HG03175 (cell line): ENCODE measurements around the gene TJP3.
"Not testable (repeated sequence)": the region's sequence is repeated elsewhere in the genome, so short reads cannot be mapped to it uniquely, and the experiment has no call there.

ENCODE experiments used
- ATAC-seq: cut with Tn5 transposase; IDR thresholded peaks from one replicate; pipeline ENCODE4 v1.9.1; 2021; ENCODE audit warnings: mild to moderate bottlenecking, moderate library complexity; ENCODE audit not compliant: unreplicated experiment

Gene TJP3, protein sequence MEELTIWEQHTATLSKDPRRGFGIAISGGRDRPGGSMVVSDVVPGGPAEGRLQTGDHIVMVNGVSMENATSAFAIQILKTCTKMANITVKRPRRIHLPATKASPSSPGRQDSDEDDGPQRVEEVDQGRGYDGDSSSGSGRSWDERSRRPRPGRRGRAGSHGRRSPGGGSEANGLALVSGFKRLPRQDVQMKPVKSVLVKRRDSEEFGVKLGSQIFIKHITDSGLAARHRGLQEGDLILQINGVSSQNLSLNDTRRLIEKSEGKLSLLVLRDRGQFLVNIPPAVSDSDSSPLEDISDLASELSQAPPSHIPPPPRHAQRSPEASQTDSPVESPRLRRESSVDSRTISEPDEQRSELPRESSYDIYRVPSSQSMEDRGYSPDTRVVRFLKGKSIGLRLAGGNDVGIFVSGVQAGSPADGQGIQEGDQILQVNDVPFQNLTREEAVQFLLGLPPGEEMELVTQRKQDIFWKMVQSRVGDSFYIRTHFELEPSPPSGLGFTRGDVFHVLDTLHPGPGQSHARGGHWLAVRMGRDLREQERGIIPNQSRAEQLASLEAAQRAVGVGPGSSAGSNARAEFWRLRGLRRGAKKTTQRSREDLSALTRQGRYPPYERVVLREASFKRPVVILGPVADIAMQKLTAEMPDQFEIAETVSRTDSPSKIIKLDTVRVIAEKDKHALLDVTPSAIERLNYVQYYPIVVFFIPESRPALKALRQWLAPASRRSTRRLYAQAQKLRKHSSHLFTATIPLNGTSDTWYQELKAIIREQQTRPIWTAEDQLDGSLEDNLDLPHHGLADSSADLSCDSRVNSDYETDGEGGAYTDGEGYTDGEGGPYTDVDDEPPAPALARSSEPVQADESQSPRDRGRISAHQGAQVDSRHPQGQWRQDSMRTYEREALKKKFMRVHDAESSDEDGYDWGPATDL

DNA sequence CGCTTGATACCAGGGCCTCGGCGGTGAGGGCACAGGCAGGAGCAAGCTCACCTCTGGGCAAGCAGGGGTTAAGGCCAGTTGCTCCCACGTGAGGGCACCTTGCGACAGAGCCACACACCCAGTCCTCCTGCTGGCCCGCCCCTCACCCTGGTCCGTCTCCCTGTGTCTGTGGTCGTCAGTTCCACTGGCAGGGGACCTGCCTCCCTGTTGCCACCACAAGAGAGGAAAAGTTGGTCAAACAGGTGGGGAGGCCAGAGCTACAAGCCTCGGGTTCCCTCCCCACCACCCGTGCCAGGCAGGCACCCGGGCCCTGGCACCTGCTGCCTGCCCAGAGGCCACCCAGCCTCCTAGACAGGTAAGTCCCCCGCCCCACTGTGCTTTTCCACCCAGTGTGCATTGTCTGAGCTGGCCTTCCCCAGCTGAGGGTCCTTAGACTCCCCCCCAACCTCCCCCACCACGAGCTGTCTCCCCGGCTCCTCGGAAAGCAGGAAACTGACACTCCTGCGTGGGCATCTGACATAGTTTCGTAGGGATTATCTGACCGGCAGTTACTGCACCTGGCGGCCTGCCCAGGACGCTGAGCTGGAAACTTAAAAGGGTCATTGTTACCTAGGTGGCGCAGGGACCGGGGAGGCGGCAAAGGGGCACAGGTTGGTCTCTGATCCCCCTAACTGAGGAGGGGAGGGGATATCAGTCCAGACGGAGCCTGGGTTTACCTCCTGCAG, at the start of gene TJP3:
Gene TJP3 (plus strand): TSS at position 178 of the 725 bp plus-strand sequence. CDS start 20,049 bp downstream, outside the sequence.
- no peak for ATAC-seq

DNA sequence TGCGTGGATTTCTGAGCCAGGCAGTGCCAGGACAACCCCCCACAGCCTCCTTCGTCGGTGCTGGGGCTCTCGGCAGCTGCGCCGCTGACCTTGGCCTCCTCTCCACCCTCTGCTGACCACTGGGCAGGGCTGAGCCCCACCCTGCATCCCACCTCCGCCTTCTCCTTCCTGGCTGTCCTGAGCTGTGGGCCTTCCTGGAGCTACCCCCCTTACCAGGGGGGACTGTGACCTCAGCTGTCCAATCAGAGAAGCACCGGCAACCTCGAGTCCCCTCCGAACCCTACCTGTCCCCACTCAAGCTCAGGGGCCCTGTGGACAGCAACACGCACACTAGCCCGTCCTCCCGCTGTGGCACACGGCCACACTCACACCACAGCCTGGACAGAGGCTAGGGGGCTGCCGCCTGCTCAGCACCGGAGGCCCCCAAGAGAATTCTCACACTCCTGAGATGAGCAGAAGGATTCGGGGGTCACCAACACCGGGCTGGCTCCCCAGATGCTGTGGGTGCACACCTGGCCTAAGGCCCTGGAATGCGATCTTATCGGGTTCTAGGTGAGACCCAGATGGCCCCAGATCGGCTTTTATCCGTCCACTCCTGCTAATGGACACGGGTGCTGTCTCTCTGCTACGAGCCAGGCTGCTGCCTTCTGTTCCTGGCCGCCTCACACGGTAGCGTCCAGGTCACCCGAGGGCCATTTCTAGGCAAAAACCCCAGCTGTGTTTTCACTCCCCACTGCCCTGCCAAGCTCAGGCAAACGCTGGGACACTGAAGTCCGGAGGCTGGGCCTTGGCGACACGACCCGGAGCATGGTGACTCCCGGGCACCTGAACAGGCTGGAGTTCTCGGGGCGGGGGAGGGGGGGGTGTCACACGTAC, 49.1 kb upstream of the TJP3 start:
- no peak for ATAC-seq

DNA sequence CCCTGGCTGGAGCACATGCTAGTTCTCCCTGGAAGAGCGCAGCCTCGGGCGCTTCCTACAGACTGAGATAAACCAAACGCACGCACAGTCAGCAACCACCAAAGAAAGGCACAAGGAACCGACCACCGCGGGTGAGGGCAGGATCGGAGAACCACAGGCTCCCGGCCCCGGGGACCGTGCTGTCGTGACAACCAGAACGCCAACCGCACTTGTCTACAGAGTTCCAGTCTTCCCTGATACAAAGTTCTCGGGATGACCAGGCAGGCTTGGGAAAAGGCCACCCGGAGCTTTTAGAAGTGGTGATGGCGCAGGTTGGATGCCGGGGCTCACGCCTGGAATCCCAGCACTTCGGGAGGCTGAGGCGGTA, 48.5 kb upstream of the TJP3 start:
- ATAC-seq: no peak

DNA sequence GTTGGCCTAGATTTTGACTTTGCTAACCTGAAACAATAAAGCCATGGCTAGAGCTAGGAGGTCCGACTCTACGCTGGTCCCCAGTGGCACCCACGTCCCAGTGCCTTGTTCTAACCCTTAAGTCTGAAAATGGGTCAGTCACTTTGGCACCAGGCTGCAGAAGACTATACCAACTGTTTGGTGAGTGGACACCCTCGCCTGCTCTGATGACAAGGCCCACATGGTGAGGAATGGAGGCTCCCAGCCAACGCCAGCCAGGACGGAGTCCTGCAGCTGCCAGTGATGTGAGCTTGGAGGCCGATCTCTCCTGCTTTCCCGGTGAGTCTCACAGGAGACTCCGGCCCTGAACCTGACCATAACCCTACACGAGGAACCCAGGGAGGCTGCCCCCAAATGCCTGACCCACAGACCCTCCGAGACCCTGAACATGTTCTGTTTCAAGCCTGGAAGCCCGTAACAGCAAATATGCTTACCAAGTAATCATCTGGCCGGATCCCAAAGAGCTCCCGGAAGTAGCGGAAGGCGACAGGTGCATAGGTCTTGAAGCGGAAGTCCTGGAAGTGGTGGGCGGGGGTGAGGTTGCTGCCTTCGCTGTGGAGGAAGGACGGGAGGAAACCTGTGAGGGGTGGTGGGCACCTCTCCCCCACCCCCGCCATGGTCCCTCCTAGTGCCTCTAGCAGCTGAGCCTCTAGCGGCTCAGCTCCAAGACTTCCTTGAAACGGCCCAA, 47.5 kb upstream of the TJP3 start:
- ATAC-seq: no peak

DNA sequence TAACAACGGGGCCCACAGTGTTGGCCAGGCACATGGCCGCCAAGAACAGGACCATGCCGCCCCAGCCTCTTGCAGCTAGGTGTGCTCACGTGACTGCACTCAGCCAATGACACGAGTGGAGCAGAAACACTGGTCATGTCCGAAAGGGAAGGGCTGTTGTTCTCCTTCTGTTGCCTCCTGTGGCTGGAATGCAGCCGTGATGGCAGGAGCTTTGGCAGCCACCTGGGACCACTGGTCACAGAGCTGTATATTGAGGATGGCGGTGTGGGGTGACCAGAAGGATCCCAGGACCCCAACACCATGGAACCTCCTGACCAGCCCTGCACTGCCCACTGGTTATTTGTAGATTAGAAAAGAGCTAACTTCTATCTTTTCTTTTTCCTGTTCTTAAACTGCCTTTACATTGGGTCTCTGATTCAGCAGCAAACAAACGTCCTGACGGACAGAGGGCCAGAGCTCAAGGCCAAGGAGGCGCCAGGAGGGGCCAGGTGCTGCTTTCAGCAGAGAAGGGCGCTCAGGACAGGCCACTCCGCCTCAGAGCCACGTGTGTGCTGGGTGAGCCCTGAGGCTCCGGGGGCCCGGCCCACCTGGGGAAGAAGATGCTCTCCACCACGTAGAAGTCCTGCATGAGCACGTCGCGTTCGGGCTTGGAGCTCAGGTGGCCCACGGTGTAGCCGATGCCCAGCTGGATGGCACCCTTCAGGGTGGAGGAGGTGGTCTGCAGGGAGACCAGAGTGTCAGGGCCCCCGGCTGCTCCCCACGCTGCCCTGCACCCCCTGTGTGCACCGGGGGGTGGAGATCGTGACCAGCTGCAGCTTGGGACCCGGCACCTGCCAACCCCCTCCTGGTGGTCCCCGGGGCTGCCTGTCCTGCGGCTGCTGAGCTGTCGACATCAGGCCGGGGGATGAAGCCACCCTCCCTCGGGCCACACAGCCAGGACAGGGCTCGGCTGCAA, 46.6 kb upstream of the TJP3 start:
- ATAC-seq: no peak

DNA sequence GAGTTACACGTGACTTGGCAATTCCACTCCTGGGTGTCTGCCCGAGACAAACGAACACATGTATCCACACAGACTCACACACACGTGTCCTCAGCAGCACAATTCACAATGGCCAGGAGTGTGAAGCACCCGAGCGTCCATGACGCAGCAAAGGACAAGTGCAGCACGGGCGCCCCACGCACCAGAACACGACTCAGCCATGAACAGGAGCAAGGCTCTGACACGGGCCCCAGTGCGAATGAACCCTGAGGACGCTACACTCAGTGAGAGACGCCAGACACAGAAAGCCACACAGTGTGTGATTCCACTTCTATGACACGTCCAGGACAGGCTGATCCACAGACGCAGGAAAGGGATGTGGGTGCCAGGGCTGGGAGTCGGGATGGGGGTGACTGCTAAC, 44.3 kb upstream of the TJP3 start:
- ATAC-seq: no peak

DNA sequence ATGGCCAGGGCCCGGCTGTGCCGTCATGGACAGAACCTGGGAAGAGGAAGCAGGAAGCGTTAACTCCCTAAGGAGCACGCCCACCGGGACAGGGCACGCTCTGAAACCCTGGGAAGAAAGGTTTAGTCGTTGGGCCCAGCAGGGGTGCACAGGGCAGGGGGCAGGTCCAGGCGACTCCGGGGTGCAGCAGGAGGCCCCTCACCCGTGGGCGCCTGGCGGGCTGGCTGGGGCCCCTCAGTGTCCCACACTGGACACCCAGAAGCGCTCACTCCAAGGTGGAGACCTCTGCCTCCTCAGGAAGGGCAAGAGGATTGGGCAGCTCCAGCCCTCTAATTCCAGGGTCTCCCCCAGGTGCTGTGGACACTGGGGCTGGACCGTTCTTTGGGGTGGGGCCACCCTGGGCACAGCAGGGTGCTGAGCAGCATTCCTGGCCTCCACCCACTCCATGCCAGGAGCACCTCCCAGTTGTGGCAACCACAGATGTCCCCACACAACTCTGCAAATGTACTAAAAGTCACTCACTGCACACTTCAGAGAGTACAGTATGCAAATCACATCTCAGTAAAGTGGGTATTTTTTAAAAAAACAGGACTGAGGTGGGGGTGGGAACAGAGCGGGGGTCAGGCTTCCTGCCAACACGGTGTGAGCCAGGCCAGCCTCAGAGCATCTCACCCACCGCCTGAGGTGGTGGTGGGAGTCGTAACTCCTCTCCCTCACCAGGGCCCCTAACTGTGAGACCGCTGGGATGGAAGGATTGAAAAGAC, 43.1 kb upstream of the TJP3 start:
- ATAC-seq: no peak

DNA sequence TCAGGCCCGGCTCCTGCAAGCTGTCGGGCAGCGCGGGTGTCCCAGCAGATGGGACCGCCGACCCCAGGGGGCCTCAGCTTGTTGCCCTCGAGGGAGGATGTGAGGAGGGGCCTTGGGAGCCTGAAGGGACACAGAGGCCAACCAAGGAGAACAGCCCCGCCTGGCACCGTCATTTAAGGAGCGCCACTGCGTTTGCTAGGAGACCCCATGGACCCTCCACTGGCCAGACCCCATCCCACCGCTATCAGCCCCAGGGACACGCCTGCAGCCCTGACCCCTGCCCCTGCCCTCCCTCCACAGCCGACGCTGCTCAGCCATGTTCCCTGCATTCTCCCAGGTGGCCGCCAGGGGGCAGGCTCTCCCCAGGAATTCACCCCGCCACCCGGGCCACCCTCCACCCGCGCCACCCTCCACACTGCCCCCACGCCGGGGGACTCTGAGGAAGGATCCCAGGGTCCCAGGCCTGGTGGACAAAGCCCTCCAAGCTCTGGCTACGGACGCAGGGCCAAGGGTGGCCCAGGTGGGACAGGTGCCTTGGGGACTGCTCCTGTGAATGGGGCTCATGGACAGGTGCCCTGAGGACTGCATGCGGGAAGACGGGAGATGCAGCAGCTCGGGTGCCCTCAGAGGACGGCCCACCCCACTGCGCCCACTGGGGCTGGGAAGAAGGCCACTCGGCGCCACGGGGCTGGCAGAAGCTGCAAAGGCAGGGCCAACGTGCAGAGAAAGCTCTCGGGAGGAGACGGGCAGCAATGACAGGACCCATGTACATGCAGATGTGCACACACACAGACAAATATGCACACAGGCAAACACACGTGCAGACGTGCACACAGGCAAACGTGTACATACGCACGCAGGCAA, 42.3 kb upstream of the TJP3 start:
- no peak for ATAC-seq

DNA sequence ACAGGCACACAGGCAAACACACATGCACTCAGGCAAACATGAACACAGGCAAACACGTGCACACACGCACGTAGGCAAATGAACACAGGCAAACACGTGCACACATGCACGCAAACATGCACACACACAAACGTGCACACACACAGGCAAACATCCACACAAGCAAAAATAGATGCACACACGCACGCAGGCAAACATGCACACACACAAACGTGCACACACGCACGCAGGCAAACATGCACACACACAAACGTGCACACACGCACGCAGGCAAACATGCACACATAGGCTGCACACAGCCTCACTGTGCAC, 41.7 kb upstream of the TJP3 start:
- ATAC-seq: not testable (repeated sequence)

DNA sequence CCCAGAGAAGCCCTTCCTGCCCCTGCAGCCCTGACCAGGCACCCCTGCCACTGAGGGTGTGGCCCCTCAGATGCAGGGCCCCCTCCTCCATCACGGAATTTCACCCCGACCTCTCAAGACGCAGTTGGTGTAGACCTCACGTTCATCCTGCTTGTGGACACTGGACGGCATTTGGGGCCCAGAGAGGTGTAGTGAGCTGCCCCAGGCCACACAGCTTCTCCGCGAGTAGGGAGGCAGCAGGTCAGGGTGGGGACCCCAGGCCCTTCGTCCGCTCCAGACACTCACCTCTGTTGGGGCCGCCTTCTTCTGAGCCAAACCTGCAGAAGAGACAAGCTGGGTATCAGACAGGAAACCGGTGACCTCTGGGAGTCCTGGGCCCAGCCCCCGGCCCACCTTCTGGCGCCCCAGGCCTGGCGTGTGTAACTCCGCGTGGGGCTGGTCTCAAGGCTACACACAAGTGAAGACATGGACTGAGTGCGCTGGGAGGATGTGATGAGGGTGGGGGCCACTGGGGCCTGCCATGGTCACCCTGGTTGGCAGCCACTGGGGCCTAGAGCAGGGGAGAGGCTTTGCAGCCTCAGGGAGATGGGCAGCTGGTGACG, 41.0 kb upstream of the TJP3 start:
- no peak for ATAC-seq

DNA sequence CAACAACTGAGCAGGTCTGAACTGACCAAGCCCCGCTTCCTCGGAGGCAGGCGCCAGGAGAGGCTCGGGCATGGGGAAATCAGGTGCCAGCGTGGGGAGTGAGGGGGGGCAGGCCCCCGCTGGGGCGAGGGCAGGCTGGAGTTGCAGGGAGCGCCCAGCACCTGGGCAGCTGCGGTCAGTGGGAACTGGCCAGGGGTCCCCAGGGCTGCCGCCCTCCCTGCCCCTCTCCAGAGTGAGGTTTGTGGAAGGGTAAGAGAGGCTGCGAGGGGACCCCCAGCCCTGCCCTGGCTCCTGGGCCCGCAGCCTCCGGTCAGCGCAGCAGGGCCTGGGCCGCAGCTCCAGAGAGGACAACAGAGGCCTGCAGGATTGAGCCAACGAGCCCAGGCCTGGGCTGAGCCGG, 40.4 kb upstream of the TJP3 start:
- no peak for ATAC-seq

DNA sequence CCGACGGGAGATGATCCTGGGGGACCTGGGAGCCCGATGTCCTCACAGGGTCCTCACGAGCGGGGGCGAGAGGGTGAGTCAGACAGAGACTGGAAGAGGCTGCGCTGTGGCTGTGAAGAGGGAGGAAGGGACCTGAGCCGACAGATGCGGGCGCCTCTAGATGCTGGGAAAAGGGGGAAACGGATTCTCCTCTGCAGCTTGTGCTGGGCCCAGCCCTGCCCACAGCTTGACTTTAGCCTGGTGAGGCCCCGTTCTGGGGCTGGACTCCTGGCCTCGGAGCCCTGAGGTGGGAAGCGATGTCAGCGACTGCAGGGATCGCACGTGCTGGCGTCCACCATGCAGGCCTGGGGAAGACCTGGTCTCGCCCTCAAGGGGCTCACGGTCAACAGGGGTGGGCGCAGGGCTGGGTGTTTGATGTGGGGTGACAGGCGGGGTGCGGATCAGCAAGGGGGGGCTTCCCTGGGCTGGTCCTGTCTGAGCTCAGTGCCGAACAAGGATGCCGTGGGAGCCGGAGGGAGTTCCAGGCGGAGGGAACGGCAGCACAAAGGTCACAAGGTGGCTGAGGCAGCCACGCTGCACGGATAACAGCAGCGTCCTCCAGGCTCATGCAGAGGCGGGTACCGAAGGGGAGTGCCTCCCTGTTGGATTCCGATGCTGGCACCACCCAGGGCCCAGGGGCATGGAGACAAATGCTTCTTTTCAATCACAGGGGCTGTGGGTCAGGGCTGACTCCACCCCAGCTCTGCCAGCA, 39.7 kb upstream of the TJP3 start:
- no peak for ATAC-seq

DNA sequence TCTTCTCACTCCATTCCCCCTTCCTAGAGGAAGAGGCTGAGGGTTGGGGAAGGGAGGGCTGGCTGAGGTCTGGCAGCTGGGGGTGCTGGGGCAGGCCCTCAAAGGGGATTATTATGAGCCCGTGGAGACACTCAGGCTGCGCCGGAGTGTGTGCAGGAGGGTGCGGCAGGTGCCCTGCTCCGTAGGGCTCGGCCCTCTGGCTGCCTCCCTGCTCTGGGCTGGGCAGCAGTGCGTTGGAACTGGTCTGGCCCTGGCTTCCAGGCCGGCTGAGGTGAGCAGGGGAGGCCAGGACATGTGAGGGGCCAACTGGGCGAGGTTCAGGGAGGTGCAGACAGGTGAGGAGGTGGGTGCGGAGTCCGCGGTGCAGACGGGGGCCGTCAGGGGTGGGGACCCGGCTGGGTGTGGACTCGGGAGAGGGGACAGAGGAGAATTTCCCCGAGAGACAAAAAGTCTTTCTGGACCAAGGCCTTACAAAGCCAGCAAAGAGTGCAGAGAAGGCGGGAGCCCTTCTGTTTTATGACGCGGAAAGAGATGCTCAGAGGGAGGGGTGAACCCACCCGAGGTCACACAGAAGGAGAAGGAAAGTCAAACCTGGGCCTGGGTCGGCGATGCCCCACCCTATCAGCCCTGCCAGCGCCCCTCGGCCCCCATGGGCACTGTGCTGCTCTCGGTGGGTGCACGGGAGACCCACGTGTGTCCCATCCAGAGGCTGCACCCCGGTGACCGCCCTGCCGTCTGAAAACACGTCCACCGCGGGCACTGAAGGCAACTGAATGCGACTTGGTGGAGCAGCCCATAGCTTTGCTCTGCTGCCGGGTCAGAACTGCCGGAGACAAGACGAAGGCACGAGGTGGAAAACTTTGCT, 38.9 kb upstream of the TJP3 start:
- no peak for ATAC-seq

DNA sequence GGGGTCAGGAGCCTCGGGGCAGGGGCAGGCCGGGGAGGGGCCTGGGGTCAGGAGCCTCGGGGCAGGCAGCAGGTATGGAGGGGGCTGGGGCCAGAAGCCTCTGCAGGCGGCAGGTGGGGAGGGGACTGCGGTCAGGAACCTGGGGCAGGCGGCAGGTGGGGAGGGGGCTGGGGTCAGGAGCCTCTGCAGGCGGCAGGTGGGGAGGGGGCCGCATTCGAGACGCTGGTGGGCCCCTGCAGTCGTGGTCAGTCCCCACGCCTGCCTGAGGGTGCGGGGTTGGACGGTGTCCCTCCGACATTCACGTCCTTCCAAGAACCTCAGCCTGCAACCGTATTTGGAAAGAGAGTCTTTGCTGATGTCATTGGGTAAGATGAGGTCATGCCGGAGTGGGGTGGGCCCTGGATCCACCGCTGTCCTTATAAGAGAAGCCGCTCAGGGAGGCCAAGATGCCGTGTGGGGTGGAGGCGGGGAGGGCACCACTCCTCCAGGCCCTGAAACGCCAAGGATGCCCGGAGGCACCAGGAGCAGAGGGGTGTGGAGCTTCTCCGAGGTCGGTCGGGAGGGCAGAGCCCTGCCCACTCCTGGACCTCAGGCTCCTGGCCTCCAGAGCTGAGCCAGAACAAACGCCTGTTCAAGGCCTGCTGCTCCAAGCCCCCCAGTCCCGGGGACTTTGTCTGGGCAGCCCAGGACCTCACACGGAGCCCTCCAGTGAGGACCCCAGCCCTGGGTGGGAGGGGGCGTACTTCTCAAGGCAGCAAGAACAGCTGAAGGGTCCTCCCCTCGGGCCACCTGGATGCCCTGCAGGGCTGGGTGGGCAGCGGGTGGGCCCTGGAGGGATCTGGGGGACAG, 38.0 kb upstream of the TJP3 start:
- ATAC-seq: no peak
